Erythroblast (primary cell): ENCODE measurements around the gene CCM2.

Experiments
- DNase-seq, 2 experiments: peaks; one replicate each; lab custom pipeline; 2025; lab: John Stamatoyannopoulos, UW
- GATA1 ChIP-seq: IDR thresholded peaks from 2 replicates; pipeline ENCODE4 v1.6.1; 2011; ENCODE audit warnings: low read depth, mild to moderate bottlenecking, control low read depth, low read length, moderate library complexity
- POLR2A ChIP-seq: IDR thresholded peaks from 2 replicates; pipeline ENCODE4 v1.6.1; 2011; ENCODE audit warnings: mild to moderate bottlenecking, low read length

Gene CCM2

DNA sequence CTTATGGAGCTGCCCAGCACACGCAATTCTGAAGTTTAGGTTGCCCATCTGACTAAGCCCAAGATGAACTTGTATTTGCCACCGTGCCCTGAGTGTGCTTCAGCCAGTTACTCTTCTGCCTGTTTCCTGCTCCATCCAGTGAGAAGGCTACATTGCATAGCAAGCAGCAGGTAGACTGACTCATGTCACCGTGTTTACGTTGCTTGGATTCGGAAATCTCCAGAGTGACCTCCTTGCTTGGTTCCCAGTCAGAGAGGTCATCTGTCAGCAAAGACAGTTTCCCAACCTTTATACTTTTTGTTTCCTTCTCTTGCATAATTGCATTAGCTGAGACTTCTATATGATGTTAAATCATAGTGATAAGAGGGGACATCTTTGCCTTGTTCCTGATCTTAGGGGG is 57.9 kb downstream of the CCM2 start:
- DNase-seq: no peak
- no peak for TF ChIP-seq GATA1
- no peak for TF ChIP-seq POLR2A

DNA sequence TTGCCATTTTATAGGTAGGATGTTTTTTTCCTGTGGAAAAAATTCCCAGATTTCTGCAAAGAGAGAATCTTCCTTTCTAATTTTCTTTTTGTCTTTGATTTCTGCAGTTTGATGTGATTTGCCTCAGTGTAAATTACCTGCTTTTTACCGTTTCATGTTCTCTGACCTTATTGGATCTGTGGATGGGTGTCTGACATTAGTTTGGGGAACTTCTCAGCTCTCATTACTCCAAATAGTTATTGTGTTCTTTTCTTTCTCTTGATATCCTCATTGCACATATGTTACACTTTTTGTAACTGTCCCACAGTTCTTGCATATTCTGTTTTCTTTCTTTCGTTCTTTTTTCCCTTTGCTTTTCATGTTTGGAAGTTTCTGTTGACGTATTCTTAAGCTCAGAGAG is 60.3 kb downstream of the CCM2 start:
- no peak for DNase-seq
- TF ChIP-seq GATA1 (no peak), POLR2A (no peak)

DNA sequence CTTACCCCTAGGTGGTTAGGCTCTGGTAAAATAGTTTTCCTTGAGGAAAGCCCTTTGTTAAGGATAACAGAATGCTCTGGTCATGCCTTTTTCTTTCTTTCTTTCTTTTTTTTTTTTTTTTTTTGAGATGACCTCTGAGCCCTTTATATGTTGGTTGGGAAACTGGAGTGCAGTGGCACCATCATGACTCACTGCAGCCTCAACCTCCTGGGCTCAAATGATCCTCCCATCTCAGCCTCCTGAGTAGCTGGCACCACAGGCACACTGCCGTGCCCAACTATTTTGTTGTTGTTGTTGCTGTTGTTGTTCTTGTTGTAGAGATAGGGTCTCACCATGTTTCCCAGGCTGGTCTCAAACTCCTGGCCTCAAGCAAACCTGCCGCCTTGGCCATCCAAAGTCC is 61.4 kb downstream of the CCM2 start:
- DNase-seq: no peak
- TF ChIP-seq GATA1: no peak

DNA sequence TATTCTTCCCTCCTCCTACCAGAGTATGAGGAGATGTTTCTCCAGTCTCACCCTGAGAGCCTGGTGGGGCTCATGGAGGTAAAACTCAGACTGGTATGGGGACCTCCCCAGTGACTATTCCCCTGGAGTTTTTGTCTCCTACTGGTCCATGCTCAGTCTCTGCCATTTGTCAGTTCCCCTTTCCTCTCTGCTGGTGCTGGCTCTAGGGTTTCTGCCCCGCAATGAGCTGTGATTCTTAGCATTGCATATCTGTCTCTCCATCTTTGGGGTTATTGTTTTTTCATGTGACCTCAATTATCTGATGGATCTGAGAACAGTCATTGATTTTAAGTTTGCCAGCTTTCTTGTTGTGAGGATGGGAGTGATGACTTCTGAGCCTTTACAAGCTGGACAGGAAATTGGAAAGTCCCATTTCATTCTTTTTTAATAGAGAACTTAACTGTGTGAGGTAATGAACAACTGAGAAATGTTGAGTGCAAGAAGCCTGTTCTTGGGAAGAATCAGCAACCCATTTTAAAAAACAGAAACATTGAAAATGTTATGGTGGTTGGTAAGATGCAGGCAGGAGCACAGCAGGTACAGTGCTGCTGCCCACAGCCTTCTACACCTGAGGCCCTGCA is 61.9 kb downstream of the CCM2 start:
- no peak for DNase-seq
- TF ChIP-seq POLR2A: no peak
- no peak for TF ChIP-seq GATA1

DNA sequence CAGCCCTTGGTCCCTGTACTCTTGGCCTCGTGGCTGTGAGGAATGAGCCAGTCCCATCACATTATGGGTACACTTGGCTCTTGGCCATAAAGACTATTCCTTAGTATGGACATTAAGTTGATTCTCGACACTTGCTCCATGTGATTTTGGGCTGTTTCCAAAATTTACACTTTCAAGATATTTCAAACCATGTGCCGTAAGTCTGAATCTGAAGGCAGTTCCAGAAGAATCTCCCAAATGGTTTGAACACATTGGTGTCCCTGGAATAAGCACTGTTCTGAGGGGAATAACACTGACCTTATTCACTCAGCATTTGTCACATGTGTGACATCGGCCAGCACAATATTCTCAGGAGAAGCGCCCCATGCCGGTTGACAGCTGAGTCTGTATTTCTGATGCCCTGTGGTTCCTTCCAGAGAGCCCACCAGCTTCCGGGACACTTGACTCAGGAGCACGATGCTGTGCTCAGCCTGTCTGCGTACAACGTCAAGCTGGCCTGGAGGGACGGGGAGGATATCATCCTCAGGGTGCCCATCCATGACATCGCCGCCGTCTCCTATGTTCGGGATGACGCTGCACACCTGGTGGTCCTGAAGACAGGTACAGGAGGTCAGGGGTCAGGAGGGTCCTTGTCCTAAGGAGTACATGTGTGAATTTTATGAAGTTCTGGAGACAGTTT is 64.2 kb downstream of the CCM2 start:
- TF ChIP-seq POLR2A (no peak), GATA1 (no peak)
- DNase-seq: no peak

DNA sequence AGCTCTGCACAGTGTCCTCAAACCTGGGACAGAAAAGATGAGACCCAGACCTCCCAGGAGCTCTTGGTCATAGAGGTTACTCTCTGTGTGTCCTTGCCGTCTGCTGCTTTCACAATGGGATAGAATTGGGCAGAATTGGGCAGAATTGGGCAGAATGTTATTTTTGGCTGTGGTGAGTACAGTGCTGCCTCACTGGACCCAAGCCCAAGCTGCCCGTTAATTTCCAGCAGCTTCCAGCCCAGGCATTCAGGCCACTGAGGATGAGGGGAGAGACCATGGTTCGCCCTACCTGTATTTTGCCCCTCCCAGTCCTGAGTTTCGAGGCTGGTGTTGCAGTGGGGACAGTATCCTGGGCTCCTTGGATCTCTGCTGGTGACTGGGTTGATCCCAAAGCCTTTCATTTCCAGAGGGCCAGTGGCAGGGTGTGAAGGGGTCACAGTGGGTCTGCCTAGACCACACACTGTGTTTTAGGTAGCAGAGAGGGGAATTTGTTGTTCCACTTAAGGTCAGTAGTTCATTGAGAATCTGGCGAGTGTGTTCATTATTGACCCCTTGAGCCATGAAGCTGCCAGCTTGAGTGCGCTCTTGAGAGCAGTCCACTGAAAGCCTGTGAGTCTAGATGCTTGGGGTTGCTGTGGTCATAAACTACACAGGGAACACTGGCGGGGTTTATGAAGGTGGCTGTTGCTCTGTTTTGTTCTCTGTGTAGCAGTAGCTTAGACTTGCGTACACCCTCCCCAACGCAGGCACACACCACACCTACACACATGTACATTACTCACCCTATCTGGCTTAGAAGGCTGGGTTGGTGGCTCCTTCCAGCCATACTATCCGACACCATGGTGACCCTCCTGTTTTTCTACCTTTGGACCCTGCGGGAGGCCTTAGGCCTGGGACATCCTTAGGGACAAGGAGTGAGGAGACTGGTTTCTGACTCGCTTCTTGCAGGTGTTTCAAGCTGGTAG is 65.3 kb downstream of the CCM2 start:
- TF ChIP-seq GATA1 (no peak), POLR2A (no peak)
- DNase-seq: no peak

DNA sequence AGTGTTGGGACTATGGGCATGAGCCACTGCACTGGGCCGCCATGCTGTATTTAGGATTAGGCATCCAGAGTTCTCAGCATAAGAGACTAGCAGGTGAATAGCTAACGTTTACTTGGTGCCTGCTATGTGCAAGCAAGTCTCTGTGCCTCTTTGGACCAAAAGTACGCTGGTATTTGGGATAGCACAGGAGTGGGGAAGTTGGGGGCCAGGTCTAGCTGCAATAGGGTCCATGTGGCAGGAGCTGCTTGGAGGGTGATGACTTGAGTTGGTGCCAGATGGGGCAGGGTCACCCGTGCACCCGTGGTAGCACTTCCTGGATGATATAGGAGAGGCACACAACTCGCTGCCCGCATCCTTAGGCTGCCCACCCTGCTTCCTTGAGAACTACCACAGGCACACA is 66.4 kb downstream of the CCM2 start:
- no peak for TF ChIP-seq POLR2A
- no peak for DNase-seq

DNA sequence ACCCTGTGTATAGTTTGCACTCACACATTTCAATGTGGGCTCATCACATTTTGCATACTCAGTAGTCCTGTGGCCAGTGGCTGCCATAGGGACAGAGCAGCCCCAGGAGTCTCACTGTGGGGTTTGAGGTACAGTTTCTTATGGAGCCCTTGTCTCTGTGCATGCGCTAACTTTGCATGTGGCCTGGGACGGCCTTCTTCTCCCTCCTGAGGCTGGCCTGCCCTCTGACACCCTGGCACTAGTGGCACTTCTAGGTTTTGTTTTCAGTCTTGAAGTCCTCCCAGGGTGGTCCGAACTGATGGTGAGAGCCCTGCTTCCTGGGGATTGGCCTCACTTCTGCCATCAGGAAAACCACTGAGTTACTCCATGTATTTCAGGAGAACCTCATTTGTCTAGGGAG is 67.6 kb downstream of the CCM2 start:
- TF ChIP-seq POLR2A (no peak), GATA1 (no peak)
- DNase-seq: no peak

DNA sequence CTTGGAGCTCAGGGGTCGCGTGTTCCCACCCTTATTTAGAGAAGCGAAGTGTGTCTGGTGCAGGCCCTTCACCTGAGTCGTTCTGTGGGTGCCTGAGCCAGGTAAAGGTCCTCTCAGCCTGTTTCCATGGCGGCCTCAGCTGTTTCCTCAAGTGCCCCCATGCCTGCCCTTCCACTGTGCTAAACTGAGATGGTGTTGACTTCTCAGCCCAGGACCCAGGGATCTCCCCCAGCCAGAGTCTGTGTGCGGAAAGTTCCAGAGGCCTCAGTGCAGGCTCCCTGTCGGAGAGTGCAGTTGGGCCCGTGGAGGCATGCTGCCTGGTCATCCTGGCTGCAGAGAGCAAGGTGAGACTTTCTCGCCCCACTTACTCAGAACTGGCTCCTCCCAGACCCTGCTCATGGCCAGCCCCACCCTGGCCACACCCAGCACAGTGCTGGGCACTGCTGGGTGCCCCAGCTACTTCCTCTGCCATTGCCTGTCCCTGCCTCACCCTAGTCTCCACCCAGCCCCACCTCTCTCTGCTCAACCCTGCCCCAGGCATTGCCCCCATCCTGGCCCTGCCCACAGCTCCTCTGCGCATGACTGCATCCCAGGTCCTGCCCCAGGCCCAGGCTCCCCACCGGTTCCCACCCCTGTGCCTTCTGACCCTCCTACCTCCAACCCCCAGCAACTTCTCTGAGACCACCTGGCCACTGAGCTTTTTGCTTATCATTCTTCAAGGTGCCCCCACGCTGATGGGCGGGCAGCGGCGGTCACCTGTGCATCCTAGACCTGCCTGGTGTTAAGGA is 68.4 kb downstream of the CCM2 start:
- TF ChIP-seq POLR2A (no peak), GATA1 (no peak)
- DNase-seq: no peak

DNA sequence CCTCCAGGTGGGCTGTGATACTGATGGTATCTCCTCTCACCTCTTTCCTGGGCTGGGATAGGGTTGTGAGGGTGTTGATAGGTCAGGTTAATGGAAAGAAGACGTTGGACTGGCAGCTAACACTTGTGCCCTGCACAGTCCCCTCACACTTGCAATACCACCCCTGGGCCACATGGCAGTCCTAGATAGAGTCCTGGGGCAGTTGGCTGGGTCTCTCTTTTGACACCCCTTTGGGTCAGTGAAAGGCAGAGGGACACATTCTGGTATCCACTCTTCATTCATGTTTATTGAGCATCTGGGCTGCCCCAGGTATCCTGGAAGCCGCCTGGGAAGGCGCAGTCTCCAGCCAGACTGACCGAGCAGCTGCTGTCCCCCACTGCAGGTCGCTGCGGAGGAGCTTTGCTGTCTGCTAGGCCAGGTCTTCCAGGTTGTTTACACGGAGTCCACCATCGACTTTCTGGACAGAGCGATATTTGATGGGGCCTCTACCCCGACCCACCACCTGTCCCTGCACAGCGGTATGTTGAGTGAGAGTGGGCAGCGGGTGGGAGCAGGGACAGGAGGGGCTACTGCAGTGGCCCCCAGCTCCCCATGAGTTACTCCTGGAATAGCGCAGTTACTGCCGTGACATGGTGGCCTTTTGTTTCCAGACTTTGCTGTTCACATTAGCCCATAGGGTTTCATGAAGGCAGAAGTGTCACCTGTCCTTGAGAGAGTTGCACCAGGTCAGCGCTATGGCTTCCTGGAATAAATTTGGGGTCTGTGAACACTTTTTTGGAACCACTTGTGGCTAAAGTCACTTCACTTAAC is 69.6 kb downstream of the CCM2 start:
- TF ChIP-seq GATA1 (no peak), POLR2A (no peak)
- DNase-seq: no peak

DNA sequence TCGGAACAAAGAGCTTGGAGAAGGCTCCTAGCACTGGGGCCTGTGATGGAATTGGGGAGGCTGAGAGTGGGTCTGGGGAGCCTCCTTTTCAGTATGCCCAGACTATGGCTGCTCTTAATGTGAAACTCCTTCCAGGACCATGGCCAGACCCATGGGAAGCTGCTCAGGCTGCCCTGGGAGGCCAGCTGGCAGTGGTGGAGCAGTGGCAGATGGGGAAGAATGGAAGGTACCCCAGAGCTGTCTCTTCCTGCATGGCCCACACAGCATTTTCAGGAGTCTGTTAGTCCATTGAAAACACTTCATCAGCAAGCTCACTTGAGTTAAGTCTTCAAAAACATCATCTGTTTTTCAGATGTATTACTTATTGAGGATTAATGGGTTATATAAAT is 70.2 kb downstream of the CCM2 start:
- DNase-seq: no peak
- TF ChIP-seq GATA1 (no peak), POLR2A (no peak)

DNA sequence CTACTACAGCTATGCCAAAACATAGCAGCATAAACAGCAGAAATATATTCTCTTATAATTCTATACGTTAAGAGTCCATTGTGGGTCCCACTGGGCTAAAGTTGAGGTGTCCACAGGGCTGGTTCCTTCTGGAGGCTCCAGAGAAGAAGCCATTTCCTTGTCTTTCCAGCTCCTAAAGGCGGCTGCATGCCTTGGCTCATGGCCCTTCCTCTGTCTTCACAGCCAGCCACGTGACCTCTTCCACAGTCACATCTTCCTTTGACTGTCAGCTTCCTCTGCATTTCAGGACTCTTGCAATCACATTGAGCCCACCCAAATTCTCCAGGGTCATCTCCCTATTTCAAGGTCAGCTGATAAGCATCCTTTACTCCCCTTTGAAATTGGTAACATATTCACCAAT is 71.5 kb downstream of the CCM2 start:
- TF ChIP-seq GATA1 (no peak), POLR2A (no peak)
- no peak for DNase-seq
